HG03457 (cell line): ENCODE data around the gene CADPS2.
"Not testable (repeated sequence)": the region's sequence is repeated elsewhere in the genome, so short reads cannot be mapped to it uniquely, and the experiment has no call there.

Experiments
- ATAC-seq: cut with Tn5 transposase; IDR thresholded peaks from one replicate; pipeline ENCODE4 v1.9.1; 2021; ENCODE audit warnings: moderate number of reproducible peaks; ENCODE audit not compliant: unreplicated experiment

The CADPS2 gene

GRCh38 chr7:122850528-122850927, 35.7 kb downstream of the CADPS2 start:
- no peak for ATAC-seq

GRCh38 chr7:122849957-122850328, 36.3 kb downstream of the CADPS2 start:
- no peak for ATAC-seq

GRCh38 chr7:122849322-122849956, 36.8 kb downstream of the CADPS2 start:
- ATAC-seq = no peak

GRCh38 chr7:122847871-122848473, 38.3 kb downstream of the CADPS2 start:
- no peak for ATAC-seq

GRCh38 chr7:122846591-122846990, 39.7 kb downstream of the CADPS2 start:
- no peak for ATAC-seq

- no peak for ATAC-seq
Measured at GRCh38 chr7:122845286-122845685, 41.0 kb downstream of the CADPS2 start.

- no peak for ATAC-seq
Measured at GRCh38 chr7:122844191-122844988, 41.9 kb downstream of the CADPS2 start.

GRCh38 chr7:122842971-122843370, 43.3 kb downstream of the CADPS2 start:
- ATAC-seq = no peak

GRCh38 chr7:122836286-122836685, 50.0 kb downstream of the CADPS2 start:
- not testable (repeated sequence) for ATAC-seq

GRCh38 chr7:122834571-122834942, 51.7 kb downstream of the CADPS2 start:
- not testable (repeated sequence) for ATAC-seq

GRCh38 chr7:122833888-122834570, 52.2 kb downstream of the CADPS2 start:
- no peak for ATAC-seq

- no peak for ATAC-seq
Measured at GRCh38 chr7:122831436-122831835, 54.8 kb downstream of the CADPS2 start.

GRCh38 chr7:122829962-122830361, 56.3 kb downstream of the CADPS2 start:
- no peak for ATAC-seq

GRCh38 chr7:122827763-122828162, 58.5 kb downstream of the CADPS2 start:
- no peak for ATAC-seq

GRCh38 chr7:122813845-122814244, 72.4 kb downstream of the CADPS2 start:
- ATAC-seq = no peak

- no peak for ATAC-seq
Measured at GRCh38 chr7:122803851-122804250, 82.4 kb downstream of the CADPS2 start.

- no peak for ATAC-seq
Measured at GRCh38 chr7:122803323-122803722, 82.9 kb downstream of the CADPS2 start.

GRCh38 chr7:122802301-122802751, 83.9 kb downstream of the CADPS2 start:
- no peak for ATAC-seq

- ATAC-seq = no peak
Measured at GRCh38 chr7:122791959-122792545, 94.2 kb downstream of the CADPS2 start.

GRCh38 chr7:122790591-122790990, 95.7 kb downstream of the CADPS2 start:
- no peak for ATAC-seq

- no peak for ATAC-seq
Measured at GRCh38 chr7:122790132-122790531, 96.1 kb downstream of the CADPS2 start.
